ENCODE data around the gene DCTD. TPM values are rescaled to one million over a fixed set of nuclear protein-coding genes. Genes with fewer than 3 reads are reported as not detected.

The DCTD gene
- total and polyA plus RNA-seq, 2 experiments from 2014 or later: 133 to 170 TPM

GRCh38 chr4:182944484-182945213, 27.5 kb upstream of the DCTD start:
- H3K4me2 ChIP-seq (ENCODE audit: unreplicated experiment): no peak overlapping the region
- no peaks in the 10 kb centered on the region for H3K36me3 ChIP-seq (ENCODE audit: low read depth)
- peaks cover 4% of the 10 kb centered on the region; the same call in 1 of the 2 replicates for H3K27me3 ChIP-seq (replicated peaks; ENCODE audit: insufficient read depth)
- H3K9me2 ChIP-seq (ENCODE audit: insufficient read depth): no peaks in the 10 kb centered on the region
- 57 to 59% methylated on average over 4 of the region's 4 CpGs for WGBS, 2 experiments (ENCODE audit: low coverage in 1 of 2, low lambda C conversion rate in 2 of 2, missing lambda C conversion rate in 2 of 2)
- no peaks in the 10 kb centered on the region for H3K79me2 ChIP-seq (ENCODE audit: insufficient read depth)
- H3K27ac ChIP-seq: no peak overlapping the region
- H3F3A ChIP-seq (ENCODE audit: insufficient read depth): no peaks in the 10 kb centered on the region
- H2AFZ ChIP-seq: no peak overlapping the region
- H3K9ac ChIP-seq: no peak overlapping the region
- TF ChIP-seq EZH2 (IDR thresholded peaks at IDR 0.05; ENCODE audit: insufficient read depth, poor library complexity, severe bottlenecking): no peak
- no peak for TF ChIP-seq EZH2phosphoT487 (IDR thresholded peaks at IDR 0.05; ENCODE audit: insufficient read depth, low read depth)
- no peak for DNase-seq
- H3K9me3 ChIP-seq (ENCODE audit: low read depth): no peaks in the 10 kb centered on the region
- no peaks in the 10 kb centered on the region for H3K4me1 ChIP-seq (ENCODE audit: insufficient read depth)
- no peak overlapping the region for H3K4me3 ChIP-seq
- no peaks in the 10 kb centered on the region for H4K20me1 ChIP-seq (ENCODE audit: insufficient read depth)
- in situ Hi-C loops (cut with MboI): loop anchor here (25.0 kb wide), 1 partner anchor 443 kb away; no protein-coding TSS in a partner anchor

DNA sequence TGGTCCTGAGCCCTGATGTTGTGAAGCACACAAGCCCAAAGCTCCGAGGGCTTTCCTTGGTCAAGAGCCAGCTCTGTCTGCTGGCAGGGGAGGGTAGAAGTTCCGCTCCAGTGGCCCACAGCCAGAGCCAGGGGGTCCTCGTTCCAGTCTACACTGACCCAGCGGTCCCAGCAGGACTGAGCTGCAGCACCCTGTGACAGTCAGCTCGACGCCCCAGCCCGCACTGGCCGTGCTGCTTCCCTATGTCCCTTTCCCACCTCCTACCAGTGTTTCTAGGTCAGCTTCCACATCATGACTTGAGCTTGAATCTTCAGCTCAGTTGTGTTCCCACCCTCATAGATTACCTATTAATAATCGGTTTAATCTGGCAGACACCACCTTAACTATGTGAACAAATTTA, 22.5 kb upstream of the DCTD start:
- Histone ChIP-seq H3K4me2 (ENCODE audit: unreplicated experiment) (no peak overlapping the region), H3K36me3 (ENCODE audit: low read depth) (no peaks in the 10 kb centered on the region), H3K4me1 (ENCODE audit: insufficient read depth) (peaks cover 7% of the 10 kb centered on the region), H3K9me2 (ENCODE audit: insufficient read depth) (no peaks in the 10 kb centered on the region), H3K27ac (no peak overlapping the region), H2AFZ (no peak overlapping the region), H3K79me2 (ENCODE audit: insufficient read depth) (no peaks in the 10 kb centered on the region), H3K4me3 (no peak overlapping the region), H3K9ac (no peak overlapping the region), H3F3A (ENCODE audit: insufficient read depth) (no peaks in the 10 kb centered on the region), H3K9me3 (ENCODE audit: low read depth) (no peaks in the 10 kb centered on the region), H4K20me1 (ENCODE audit: insufficient read depth) (no peaks in the 10 kb centered on the region), H3K27me3 (replicated peaks; ENCODE audit: insufficient read depth) (peaks cover 4% of the 10 kb centered on the region; the same call in 1 of the 2 replicates)
- no peak for DNase-seq
- in situ Hi-C loops (cut with MboI): loop anchor here (10.0 to 25.0 kb wide), 2 partner anchors 315 to 448 kb away; no protein-coding TSS in a partner anchor
- WGBS, 2 experiments (ENCODE audit: low coverage in 1 of 2, low lambda C conversion rate in 2 of 2, missing lambda C conversion rate in 2 of 2): 82 to 83% methylated on average over 9 of the region's 9 CpGs
- TF ChIP-seq EZH2phosphoT487 (IDR thresholded peaks at IDR 0.05; ENCODE audit: insufficient read depth, low read depth) (no peak), EZH2 (IDR thresholded peaks at IDR 0.05; ENCODE audit: insufficient read depth, poor library complexity, severe bottlenecking) (no peak)

DNA sequence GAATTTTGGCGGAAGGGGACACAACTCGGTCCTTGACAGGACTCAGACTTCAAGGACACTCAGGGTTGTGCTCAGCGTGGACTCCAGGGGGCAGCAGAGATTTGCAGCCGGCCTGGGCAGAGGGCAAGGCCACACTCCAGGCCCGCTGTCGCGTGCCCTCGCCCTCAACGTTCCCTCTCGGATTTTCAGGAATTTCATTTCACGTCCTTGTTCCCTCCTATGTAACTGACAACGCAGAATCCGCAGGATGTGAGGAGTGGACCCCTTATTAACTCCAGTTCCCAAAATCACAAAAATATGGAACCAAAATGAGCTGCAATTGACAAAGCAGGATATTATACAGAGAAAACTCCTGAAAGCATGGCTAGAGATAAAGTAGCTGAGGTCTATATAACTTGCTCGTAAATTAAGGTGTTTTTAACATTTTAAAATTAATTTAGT, 21.0 kb upstream of the DCTD start:
- in situ Hi-C loops (cut with MboI): loop anchor here (10.0 to 25.0 kb wide), 2 partner anchors 317 to 449 kb away; no protein-coding TSS in a partner anchor
- Histone ChIP-seq H3F3A (ENCODE audit: insufficient read depth) (no peaks in the 10 kb centered on the region), H3K9me2 (ENCODE audit: insufficient read depth) (no peaks in the 10 kb centered on the region), H2AFZ (peak overlapping the region; percentile 92), H3K27me3 (replicated peaks; ENCODE audit: insufficient read depth) (peaks cover 4% of the 10 kb centered on the region; the same call in 1 of the 2 replicates), H3K36me3 (ENCODE audit: low read depth) (no peaks in the 10 kb centered on the region), H3K4me2 (ENCODE audit: unreplicated experiment) (peak overlapping the region; percentile 56), H3K79me2 (ENCODE audit: insufficient read depth) (no peaks in the 10 kb centered on the region), H3K4me1 (ENCODE audit: insufficient read depth) (peaks cover 7% of the 10 kb centered on the region), H3K9me3 (ENCODE audit: low read depth) (no peaks in the 10 kb centered on the region), H3K4me3 (no peak overlapping the region), H3K27ac (no peak overlapping the region), H3K9ac (peak overlapping the region; percentile 57), H4K20me1 (ENCODE audit: insufficient read depth) (no peaks in the 10 kb centered on the region)
- peak; percentile 74 for DNase-seq
- no peak for TF ChIP-seq EZH2 (IDR thresholded peaks at IDR 0.05; ENCODE audit: insufficient read depth, poor library complexity, severe bottlenecking)
- no peak for TF ChIP-seq EZH2phosphoT487 (IDR thresholded peaks at IDR 0.05; ENCODE audit: insufficient read depth, low read depth)
- 3 to 5% methylated on average over 14 of the region's 14 CpGs for WGBS, 2 experiments (ENCODE audit: low coverage in 1 of 2, low lambda C conversion rate in 2 of 2, missing lambda C conversion rate in 2 of 2)

- no peak for TF ChIP-seq EZH2 (IDR thresholded peaks at IDR 0.05; ENCODE audit: insufficient read depth, poor library complexity, severe bottlenecking)
- TF ChIP-seq EZH2phosphoT487 (IDR thresholded peaks at IDR 0.05; ENCODE audit: insufficient read depth, low read depth): no peak
- in situ Hi-C loops (cut with MboI): loop anchor here (10.0 to 25.0 kb wide), 2 partner anchors 317 to 450 kb away; no protein-coding TSS in a partner anchor
- Histone ChIP-seq H3K27me3 (replicated peaks; ENCODE audit: insufficient read depth) (no peaks in the 10 kb centered on the region), H2AFZ (peak overlapping the region; percentile 92), H3K27ac (no peak overlapping the region), H3K9me3 (ENCODE audit: low read depth) (no peaks in the 10 kb centered on the region), H3K9ac (no peak overlapping the region), H3F3A (ENCODE audit: insufficient read depth) (no peaks in the 10 kb centered on the region), H4K20me1 (ENCODE audit: insufficient read depth) (no peaks in the 10 kb centered on the region), H3K4me1 (ENCODE audit: insufficient read depth) (peaks cover 7% of the 10 kb centered on the region), H3K4me3 (no peak overlapping the region), H3K36me3 (ENCODE audit: low read depth) (no peaks in the 10 kb centered on the region), H3K79me2 (ENCODE audit: insufficient read depth) (no peaks in the 10 kb centered on the region), H3K9me2 (ENCODE audit: insufficient read depth) (no peaks in the 10 kb centered on the region), H3K4me2 (ENCODE audit: unreplicated experiment) (peak overlapping the region; percentile 56)
- DNase-seq: peak; percentile 30
- 74 to 75% methylated on average over 5 of the region's 5 CpGs for WGBS, 2 experiments (ENCODE audit: low coverage in 1 of 2, low lambda C conversion rate in 2 of 2, missing lambda C conversion rate in 2 of 2)
These were observed 20.4 kb upstream of the DCTD start for GRCh38 chr4:182937268-182938204.
